ENCODE results near the gene C4orf33.

GRCh38 chr4:129148892-129149291 is 52.9 kb downstream of the C4orf33 start:
- no peak for TF ChIP-seq CTCF (IDR thresholded peaks at IDR 0.05)
- no peak for TF ChIP-seq POLR2A (IDR thresholded peaks at IDR 0.05)

All from right lobe of liver (tissue), 4 donors.